A172 (cell line): Measurements from ENCODE around the gene GABRG3. TPM values are rescaled to one million over a fixed set of nuclear protein-coding genes. Genes with fewer than 3 reads are reported as not detected.

Experiments
- DNase-seq: peaks from one replicate; pipeline ENCODE4 v3.0.0-alpha.2; 2015; ENCODE audit warnings: low spot score
- total RNA-seq: library from RNA; depleted of rRNA; stranded (reverse); fragments of >200 nt; shearing (Covaris generic); gene quantifications from 2 replicates; pipeline ENCODE4 v1.2.3, GENCODE V29; 2014; rRNA removed

Gene GABRG3
- total RNA-seq, 1 experiment from 2014 or later: not detected

DNA sequence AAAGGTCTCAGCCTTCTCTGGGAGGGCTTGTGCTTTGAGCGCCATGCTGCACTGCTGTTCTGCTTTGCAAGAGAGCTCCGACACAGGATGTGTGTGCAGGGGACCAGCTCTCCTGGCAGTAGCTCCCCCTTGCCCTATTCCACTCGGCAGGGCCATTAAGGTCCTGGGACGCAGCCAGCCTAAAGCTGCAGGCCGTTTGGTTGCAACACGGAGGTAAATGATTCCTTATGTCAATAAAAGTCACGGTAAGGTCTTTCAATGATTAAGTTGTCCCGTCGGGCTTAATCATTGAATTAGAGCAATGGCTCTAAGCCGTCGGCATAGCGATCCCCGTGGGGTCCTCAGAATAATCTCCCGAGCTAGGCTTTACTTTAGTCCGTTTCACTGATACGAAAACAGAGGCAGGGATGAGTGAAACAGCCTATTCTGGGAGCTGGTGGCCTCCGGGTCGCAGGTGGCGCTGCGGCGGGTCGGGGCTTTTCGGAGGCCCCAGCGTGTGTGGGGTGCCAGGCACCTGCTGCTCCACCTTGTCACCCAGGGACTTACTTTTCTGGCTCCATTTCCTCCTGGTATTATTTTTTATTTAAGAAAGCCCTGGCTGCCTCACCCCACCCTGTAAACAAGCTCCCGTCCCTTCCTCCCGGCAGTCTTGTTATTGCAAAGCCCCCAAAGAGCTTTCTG lies 603.0 kb downstream of the GABRG3 start:
- DNase-seq: no peak

DNA sequence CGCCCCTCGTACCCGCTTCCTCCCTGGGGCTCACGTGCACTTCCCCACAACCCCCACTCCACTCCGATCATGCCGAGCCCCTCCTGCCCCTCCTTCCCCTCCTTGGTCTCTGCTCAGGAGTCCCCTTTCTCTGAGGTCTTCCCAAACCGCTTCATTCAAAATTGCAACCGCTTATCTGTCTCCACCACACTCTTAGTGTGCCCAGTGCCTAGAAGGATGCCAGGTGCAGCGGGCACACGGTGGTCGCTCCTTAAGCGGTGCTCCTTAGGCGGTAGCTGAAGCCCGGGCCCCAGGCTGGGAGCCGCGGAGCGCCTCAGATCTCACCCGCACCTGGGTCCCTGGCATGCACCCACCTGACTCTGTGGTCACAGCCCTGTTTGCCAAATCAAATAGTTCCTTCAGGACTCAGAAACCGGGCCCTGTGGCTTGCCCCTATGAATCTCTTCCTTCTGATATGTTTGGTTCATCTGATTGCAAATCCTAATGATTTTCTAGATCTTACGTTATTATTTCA lies 603.6 kb downstream of the GABRG3 start:
- DNase-seq: no peak

DNA sequence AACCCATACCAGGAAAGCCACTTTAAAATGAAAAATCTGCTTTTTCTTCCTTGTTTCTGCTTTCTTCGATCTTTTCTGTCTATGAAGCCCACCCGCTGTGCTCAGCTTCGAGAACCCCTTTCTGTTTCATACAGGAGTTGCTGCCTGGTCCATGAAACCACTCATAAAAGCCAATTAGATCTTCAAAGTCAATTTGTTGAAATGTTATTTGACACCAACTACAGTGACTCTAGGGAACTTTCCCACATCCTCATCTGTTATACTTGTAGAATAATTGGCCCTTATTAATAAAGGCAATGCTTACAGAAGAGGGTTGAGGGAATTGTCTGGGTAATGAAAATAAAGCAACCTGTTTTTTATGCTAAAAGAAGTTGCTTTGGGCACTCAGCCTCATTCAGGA lies 604.5 kb downstream of the GABRG3 start:
- DNase-seq: no peak

DNA sequence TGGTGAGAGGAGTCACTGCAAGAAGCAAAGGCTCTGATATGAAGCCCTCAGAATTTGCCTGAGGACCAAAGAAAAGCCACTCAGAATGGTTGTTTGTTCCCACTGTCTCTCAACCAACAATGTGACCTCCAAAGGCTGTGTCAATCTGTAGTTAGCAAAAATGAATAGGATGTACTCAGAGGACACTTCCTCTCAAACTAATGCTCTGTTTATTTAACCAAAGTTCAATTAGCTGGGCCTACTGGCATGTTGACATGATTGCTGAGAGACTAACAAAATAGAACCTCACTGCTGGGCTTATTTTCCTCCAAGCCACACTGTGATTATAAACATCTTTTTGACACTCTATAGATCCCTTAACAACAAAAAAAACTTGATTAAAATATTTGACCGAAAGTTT lies 605.6 kb downstream of the GABRG3 start:
- DNase-seq: no peak

DNA sequence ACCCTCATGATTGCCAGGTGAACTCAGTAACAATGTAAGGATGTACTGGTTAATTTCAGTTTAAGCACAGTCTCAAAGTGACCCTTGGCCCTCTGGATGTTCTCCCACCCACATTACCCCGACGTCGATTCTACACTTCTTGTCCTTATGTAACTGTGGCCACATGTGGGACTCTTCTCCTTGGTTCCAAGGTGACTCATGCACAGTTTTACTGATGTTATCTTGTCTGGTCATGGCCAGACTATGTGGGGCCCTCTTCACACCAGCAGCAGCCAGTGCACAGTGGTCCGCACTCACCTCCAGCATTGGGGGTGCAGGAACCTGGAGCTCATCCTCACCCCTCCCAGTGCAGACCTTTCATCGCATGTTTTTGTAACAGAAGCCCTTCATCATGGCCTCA lies 608.8 kb downstream of the GABRG3 start:
- DNase-seq: no peak

DNA sequence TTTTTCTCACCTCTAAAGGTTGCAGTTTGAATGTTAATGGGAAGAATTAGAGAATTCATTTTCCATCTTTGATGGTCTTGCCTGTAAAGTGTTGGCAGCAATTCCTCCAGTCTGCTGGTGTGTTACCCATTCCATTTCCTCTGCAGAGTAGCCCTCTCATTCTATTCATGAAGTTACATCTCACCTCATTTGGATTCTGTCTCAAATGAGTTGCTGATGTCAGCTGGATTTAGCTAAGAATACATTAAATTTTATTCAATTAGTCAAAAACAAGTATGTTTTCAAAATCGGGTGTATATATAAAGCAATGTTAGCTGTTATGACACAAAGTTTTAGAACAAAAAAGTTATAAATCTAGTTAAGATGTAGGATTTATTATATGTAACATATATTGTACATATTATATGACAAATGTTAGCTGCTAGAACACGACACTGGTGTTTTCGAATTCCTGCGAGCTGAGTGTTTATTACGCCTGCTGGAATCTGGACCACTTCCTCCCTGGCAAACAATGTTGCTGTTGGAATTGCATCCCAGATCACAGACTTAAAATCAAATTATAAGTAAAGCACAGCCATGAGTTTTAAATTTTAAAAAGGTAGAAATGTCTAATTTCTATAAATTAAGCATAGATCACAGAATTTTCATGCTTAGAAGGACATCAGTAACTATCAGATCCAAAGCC lies 611.9 kb downstream of the GABRG3 start:
- no peak for DNase-seq

DNA sequence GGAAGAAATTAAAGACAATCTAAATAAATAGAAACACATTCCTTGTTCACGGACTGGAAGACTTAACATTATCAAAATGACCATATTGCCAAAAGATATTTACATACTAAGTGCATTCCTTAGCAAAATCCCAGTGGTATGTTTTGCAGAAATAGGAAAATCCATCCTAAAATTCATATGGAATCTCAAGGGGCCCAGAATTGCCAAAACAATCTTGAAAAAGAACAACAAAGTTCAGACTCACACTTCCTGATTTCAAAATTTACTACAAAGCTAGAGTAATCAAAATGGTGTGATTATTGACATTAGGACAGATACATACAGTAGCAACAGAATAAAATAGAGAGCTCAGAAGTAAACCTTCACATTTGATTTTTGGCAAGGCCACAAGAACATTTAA lies 612.7 kb downstream of the GABRG3 start:
- DNase-seq: no peak

DNA sequence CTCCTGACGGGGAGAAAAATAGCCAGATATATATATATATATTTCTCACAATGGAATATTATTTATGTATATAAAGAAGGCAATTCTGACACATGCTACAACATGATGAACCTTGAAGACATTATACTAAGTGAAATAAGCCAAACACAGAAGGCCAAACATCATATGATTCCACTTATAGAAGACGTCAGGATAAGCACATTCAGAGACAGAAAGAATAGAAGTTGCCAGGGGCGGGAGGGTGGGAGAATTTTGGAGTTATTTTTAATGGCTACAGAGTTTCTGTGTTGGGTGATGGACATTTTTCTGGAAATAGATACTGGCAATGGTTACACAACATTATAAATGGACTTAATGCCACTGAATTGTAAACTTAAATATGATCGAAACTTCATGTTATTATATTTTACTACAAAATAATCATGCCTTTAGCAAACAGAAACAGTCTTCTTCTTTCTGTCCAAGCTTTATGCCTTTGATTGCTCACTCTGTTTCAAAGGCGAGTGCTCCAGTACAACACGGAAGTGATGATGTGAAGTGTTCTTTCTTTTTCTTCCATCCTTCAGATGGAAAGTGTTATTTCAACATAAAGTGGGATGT lies 614.2 kb downstream of the GABRG3 start:
- DNase-seq: no peak

DNA sequence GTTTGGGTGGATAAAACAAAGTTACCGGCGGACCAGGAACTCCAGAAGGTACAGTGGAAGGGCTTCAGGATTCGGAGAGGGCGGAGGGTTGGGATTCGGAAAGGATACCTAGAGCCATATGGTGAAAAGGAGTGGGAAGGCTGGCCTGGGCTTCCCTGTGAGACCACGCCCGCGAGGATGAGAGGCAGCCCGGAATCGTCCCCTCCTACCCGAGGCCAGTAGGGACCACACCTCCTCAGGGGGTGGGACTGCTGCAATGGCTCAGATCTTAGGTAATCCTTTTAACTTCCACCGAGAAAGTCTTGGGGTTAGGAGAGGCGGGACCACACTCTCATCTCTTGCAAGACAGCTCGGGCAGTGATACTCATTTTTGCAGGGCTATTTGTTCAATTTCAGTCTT lies 616.8 kb downstream of the GABRG3 start:
- no peak for DNase-seq

DNA sequence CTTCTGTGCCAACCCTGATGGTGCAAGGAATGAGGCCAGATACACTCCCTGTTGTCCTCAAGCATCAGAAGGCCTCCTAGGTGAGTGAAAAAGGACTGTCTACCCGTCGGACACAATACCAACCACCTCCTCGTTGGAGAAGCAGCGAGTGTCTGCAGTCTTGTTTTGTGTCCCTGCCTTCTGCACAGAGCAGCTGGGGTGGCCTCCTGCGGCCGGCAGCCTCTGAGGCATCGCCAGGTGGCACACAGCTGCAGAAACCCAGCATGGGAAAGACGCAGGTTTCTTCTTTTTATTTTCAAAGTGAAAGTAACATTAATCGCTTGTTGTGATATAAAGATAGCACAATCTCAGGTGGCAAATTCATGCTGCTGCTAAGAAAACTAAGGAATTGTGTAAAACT lies 618.3 kb downstream of the GABRG3 start:
- DNase-seq: no peak

DNA sequence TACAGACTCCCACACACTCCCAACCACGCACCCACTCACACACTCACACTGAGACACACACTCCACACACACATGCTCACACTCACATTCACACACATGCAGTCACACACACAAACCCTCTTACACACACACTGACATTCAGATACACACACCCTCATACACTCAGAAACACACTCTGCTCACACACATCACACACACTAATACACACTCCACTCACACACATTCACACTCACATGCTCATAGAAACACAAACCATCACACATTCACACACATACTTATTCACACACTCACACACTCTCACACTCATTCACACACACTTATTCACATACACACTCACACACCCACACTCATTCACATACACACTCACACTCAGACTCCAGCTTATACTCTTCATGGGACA lies 618.8 kb downstream of the GABRG3 start:
- DNase-seq: no peak

Other genes starting within 250 kb of the GABRG3 start
- gene GABRB3, start 198.1 kb upstream of the GABRG3 start, total RNA-seq: not detected in 2 replicates
- gene GABRA5, start 104.1 kb upstream of the GABRG3 start, total RNA-seq: not detected in 2 replicates